Activated CD4-positive, alpha-beta T cell treated with anti-CD3 and anti-CD28 coated beads for 24 hours (primary cell): Measurements from ENCODE around the gene CCDC81.

Source experiments
- DNase-seq, 2 donors: peaks; one replicate each; pipeline ENCODE4 v3.0.0-alpha.2; 2020; ENCODE audit warnings: low read depth in 2 of 2

CCDC81 gene

GRCh38 chr11:86464509-86465221, 90.0 kb downstream of the CCDC81 start:
- DNase-seq = no peak

DNA sequence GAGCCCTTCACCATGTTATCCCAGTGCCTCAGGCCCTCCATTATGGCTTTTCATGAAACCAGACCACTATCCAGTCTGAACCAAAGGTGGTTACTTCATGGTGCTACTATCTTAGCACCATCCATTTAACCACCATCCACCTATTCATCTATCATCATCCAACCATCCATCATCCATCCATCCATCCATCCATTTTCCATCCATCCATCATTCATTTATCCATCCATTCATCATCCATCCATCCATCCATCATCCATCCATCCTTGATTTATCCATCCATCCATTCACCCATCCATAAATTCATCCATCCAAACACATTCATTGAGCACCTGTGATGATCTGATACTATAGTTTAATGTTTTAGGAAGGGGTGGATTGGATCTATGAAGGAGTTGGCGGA, 93.5 kb downstream of the CCDC81 start:
- DNase-seq = no peak

DNA sequence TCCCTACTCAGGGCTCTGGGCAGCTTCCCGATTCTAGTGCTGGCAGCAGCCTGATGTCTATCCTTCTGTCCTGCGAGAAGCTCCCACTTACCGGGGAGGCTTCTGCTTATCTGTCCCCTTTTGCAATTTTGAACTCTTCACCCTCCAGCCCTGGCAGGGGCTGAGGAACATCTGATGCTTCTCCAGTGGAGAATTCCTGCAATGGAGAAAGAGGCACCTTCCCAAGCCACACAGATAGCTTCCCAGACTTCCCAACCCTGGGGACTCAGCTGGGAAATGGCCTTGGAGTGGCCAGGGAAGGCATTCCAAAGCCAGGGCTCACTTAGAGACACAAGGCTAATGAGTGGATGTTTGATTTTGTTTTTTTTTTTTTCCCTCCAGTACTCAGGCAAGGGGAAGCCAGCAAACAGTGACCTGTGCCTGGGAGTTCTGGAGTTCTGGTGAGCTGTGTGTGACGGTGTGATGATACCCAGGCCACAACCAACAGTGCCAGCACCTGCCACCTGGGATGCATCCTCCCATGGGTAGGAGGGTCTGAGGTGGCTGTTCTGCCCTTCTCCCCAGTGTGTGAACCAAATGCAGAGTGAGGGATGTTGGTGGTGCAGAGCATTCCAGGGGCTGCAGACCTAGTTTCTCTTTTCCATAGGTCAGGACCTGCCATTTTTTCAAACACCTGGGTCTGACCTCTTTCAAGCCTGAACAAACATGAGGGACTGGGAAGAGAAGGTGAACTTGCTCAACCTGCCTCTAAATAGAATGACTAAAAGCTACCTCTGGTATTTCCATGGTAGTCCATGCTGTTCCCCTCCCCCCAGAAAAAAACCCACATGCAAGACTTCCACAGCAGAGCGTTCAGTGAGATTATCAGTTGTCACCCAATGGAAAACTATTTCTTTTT, 95.1 kb downstream of the CCDC81 start:
- DNase-seq = no peak
